Natural killer cell treated with Interleukin-12 subunit alpha and Interleukin-12 subunit beta and Interleukin-15 and Interleukin-18, amount 100 ng/mL, for 72 hours (primary cell): Measurements from ENCODE around the gene CHRNE. TPM values are rescaled to one million over a fixed set of nuclear protein-coding genes. Genes with fewer than 3 reads are reported as not detected.
A peak's percentile ranks its signal among the peaks of the same experiment; 100 is the strongest.
"Not testable (repeated sequence)": the region's sequence is repeated elsewhere in the genome, so short reads cannot be mapped to it uniquely, and the experiment has no call there.

Source experiments
- ATAC-seq, 2 donors: fragments of 150-1000 bp; cut with Tn5 transposase in 1 of 2; sonication (Bioruptor Pico), chemical (Tn5 transposase) in 1 of 2; 2 replicates each; pipeline ENCODE4 v1.10.0; 2021
- DNase-seq: peaks from one replicate; pipeline ENCODE4 v3.0.0; 2022; ENCODE audit warnings: low spot score
- H3K27ac Mint-ChIP-seq, 2 donors: 1 replicate in 1 of 2; 2 replicates in 1 of 2; pipeline ENCODE4 v1.8.0; 2022; ENCODE audit warnings: mixed read lengths in 2 of 2, mild to moderate bottlenecking in 1 of 2, moderate library complexity in 1 of 2
- H3K27me3 Mint-ChIP-seq, 2 donors: 1 replicate in 1 of 2; 2 replicates in 1 of 2; pipeline ENCODE4 v1.8.0; 2022; ENCODE audit warnings: mixed read lengths in 2 of 2
- H3K36me3 Mint-ChIP-seq: one replicate; pipeline ENCODE4 v1.8.0; 2022; ENCODE audit warnings: mixed read lengths
- H3K4me1 Mint-ChIP-seq, 2 donors: 1 replicate in 1 of 2; 2 replicates in 1 of 2; pipeline ENCODE4 v1.8.0; 2022; ENCODE audit warnings: low read depth in 2 of 2, mixed read lengths in 2 of 2, mild to moderate bottlenecking in 1 of 2
- H3K4me3 Mint-ChIP-seq: one replicate; pipeline ENCODE4 v1.8.0; 2022; ENCODE audit warnings: mixed read lengths
- H3K9me3 Mint-ChIP-seq: 2 replicates; pipeline ENCODE4 v1.8.0; 2022; ENCODE audit warnings: mixed read lengths
- total RNA-seq, 2 donors: library from RNA; stranded (reverse); gene quantifications; one replicate each; pipeline ENCODE4 v1.2.3, GENCODE V29; 2022

CHRNE gene
- total RNA-seq, 2 donors from 2014 or later = 3.9 to 7.6 TPM

- Mint-ChIP-seq H3K9me3 (no peaks in the 10 kb centered on the region), H3K36me3 (no peaks in the 10 kb centered on the region), H3K27me3 (no peaks in the 10 kb centered on the region), H3K27ac (no peak overlapping the region), H3K4me3 (no peak overlapping the region), H3K4me1 (peaks cover 12 to 13% of the 10 kb centered on the region in 2 donors)
- ATAC-seq = no peak
- no peak for DNase-seq
Measured at GRCh38 chr17:4877089-4877488, 25.8 kb downstream of the CHRNE start.

GRCh38 chr17:4872786-4873185 lies 30.1 kb downstream of the CHRNE start:
- ATAC-seq (no peak), DNase-seq (peak; percentile 22)
- Mint-ChIP-seq H3K36me3 (no peaks in the 10 kb centered on the region), H3K27ac (peak overlapping the region in 1 of 2 donors; percentile 13), H3K9me3 (no peaks in the 10 kb centered on the region), H3K4me3 (no peak overlapping the region), H3K27me3 (no peaks in the 10 kb centered on the region), H3K4me1 (peaks cover 10 to 13% of the 10 kb centered on the region in 2 donors)

- Mint-ChIP-seq H3K4me1 (peaks cover 10 to 13% of the 10 kb centered on the region in 2 donors), H3K9me3 (no peaks in the 10 kb centered on the region), H3K36me3 (no peaks in the 10 kb centered on the region), H3K27ac (no peak overlapping the region), H3K4me3 (no peak overlapping the region), H3K27me3 (no peaks in the 10 kb centered on the region)
- no peak for ATAC-seq
- DNase-seq = no peak
Measured at GRCh38 chr17:4870855-4871254, 32.0 kb downstream of the CHRNE start.

GRCh38 chr17:4869058-4869998 lies 33.6 kb downstream of the CHRNE start:
- not testable (repeated sequence) for H3K27ac Mint-ChIP-seq, H3K4me3 Mint-ChIP-seq, ATAC-seq, H3K36me3 Mint-ChIP-seq, H3K9me3 Mint-ChIP-seq, H3K27me3 Mint-ChIP-seq
- peaks cover 10 to 11% of the 10 kb centered on the region in 2 donors for H3K4me1 Mint-ChIP-seq
- DNase-seq = peak; percentile 26

GRCh38 chr17:4867535-4867934 lies 35.4 kb downstream of the CHRNE start:
- H3K4me3 Mint-ChIP-seq, H3K27me3 Mint-ChIP-seq, H3K27ac Mint-ChIP-seq, H3K9me3 Mint-ChIP-seq, ATAC-seq, H3K36me3 Mint-ChIP-seq, H3K4me1 Mint-ChIP-seq: not testable (repeated sequence)
- DNase-seq = peak; percentile 18

- no peaks in the 10 kb centered on the region for H3K36me3 Mint-ChIP-seq
- DNase-seq (no peak), ATAC-seq (no peak)
- no peaks in the 10 kb centered on the region for H3K27me3 Mint-ChIP-seq
- no peak overlapping the region for H3K27ac Mint-ChIP-seq
- no peak overlapping the region for H3K4me3 Mint-ChIP-seq
- peaks cover 4 to 14% of the 10 kb centered on the region in 2 donors for H3K4me1 Mint-ChIP-seq
- no peaks in the 10 kb centered on the region for H3K9me3 Mint-ChIP-seq
Measured at GRCh38 chr17:4863321-4863720, 39.6 kb downstream of the CHRNE start.

- Mint-ChIP-seq H3K9me3 (no peaks in the 10 kb centered on the region), H3K4me1 (peaks cover 4 to 12% of the 10 kb centered on the region in 2 donors), H3K27me3 (no peaks in the 10 kb centered on the region), H3K36me3 (no peaks in the 10 kb centered on the region), H3K27ac (no peak overlapping the region), H3K4me3 (no peak overlapping the region)
- ATAC-seq = no peak
- no peak for DNase-seq
Measured at GRCh38 chr17:4862720-4863119, 40.2 kb downstream of the CHRNE start.

GRCh38 chr17:4861052-4861451 lies 41.8 kb downstream of the CHRNE start:
- Mint-ChIP-seq H3K27ac (no peak overlapping the region), H3K9me3 (no peaks in the 10 kb centered on the region), H3K27me3 (no peaks in the 10 kb centered on the region), H3K4me3 (no peak overlapping the region), H3K4me1 (peaks cover 4 to 20% of the 10 kb centered on the region in 2 donors), H3K36me3 (no peaks in the 10 kb centered on the region)
- ATAC-seq (no peak), DNase-seq (no peak)

GRCh38 chr17:4860651-4861050 lies 42.2 kb downstream of the CHRNE start:
- Mint-ChIP-seq H3K27me3 (no peaks in the 10 kb centered on the region), H3K36me3 (no peaks in the 10 kb centered on the region), H3K4me3 (no peak overlapping the region), H3K4me1 (peaks cover 4 to 20% of the 10 kb centered on the region in 2 donors), H3K9me3 (no peaks in the 10 kb centered on the region), H3K27ac (no peak overlapping the region)
- no peak for DNase-seq
- no peak for ATAC-seq

- H3K36me3 Mint-ChIP-seq = no peaks in the 10 kb centered on the region
- H3K27me3 Mint-ChIP-seq = no peaks in the 10 kb centered on the region
- no peak for DNase-seq
- no peak for ATAC-seq
- H3K27ac Mint-ChIP-seq = no peak overlapping the region
- no peak overlapping the region for H3K4me3 Mint-ChIP-seq
- H3K4me1 Mint-ChIP-seq = peaks cover 4 to 20% of the 10 kb centered on the region in 2 donors
- no peaks in the 10 kb centered on the region for H3K9me3 Mint-ChIP-seq
Measured at GRCh38 chr17:4859816-4860625, 42.9 kb downstream of the CHRNE start.

GRCh38 chr17:4858882-4859260 lies 44.0 kb downstream of the CHRNE start:
- Mint-ChIP-seq H3K9me3 (no peaks in the 10 kb centered on the region), H3K4me3 (no peak overlapping the region), H3K27ac (no peak overlapping the region), H3K27me3 (no peaks in the 10 kb centered on the region), H3K36me3 (no peaks in the 10 kb centered on the region), H3K4me1 (peaks cover 10 to 29% of the 10 kb centered on the region in 2 donors)
- ATAC-seq (no peak), DNase-seq (no peak)

GRCh38 chr17:4858068-4858881 lies 44.6 kb downstream of the CHRNE start:
- H3K9me3 Mint-ChIP-seq = no peaks in the 10 kb centered on the region
- no peak for ATAC-seq
- H3K27ac Mint-ChIP-seq = no peak overlapping the region
- no peak overlapping the region for H3K4me3 Mint-ChIP-seq
- peaks cover 10 to 29% of the 10 kb centered on the region in 2 donors for H3K4me1 Mint-ChIP-seq
- H3K36me3 Mint-ChIP-seq = no peaks in the 10 kb centered on the region
- DNase-seq = no peak
- H3K27me3 Mint-ChIP-seq = no peaks in the 10 kb centered on the region

- H3K4me1 Mint-ChIP-seq = peaks cover 12 to 30% of the 10 kb centered on the region in 2 donors
- not testable (repeated sequence) for H3K4me3 Mint-ChIP-seq, DNase-seq, H3K9me3 Mint-ChIP-seq, ATAC-seq, H3K27me3 Mint-ChIP-seq, H3K27ac Mint-ChIP-seq, H3K36me3 Mint-ChIP-seq
Measured at GRCh38 chr17:4857347-4857746, 45.6 kb downstream of the CHRNE start.
